Measurements from ENCODE around the gene TMC3.

DNA sequence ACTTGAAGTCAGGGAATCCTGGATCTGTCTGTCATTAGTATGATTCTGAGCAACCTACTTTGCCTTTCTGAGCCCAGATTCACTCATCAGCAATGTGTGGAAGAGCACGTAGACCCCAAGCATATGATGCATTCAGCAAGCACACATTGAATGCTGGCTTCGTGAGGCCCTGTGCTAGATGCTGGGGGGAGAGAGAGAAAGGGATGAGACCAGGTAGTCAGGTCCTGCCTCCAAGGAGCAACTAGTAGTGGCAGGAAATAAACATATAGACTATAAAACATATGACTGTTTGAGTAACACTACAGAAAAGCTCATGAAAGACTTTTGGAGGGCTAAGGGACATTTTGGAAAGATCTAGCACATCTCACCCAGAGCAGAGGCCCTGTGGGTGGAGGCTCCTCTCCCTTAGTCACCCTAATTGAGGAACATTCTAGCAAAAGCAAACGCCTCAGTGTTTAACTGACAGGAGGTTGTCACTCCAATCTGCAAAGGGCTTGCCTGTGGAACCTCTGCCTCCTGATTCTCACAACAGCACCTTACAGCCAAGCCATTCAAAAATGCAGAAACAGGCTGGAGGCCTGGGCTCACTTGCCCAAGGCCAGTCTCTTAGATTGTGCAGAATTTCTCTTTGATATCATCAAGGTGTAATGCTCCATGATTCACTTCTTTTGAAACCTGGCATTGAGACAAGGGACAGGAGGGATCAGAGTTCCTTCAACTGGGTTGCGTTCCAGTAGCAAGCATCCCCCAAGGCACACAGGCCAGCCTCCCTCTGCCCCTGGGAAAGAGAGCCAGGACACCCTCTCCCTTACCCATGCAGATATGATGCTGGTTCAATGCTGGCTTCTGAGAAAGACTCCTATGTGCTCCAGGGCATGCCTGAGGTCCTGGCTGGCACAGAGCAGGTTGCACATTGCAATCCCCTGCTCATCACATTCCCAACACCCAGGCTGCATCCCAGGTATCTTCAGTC is 76.1 kb downstream of the TMC3 start:
- no peak for TF ChIP-seq CTCF (IDR thresholded peaks at IDR 0.05)
- TF ChIP-seq POLR2A (IDR thresholded peaks at IDR 0.05): no peak

All from adrenal gland (tissue), 5 donors.